Caco-2 (cell line): ENCODE results near the gene ANAPC10. TPM values are rescaled to one million over a fixed set of nuclear protein-coding genes. Genes with fewer than 3 reads are reported as not detected.

Experiments used
- BruUV-seq: library from RNA; stranded (reverse); fragments of 400-500 nt; replicated peaks from 2 replicates; lab custom pipeline; 2021; lab: Mats Ljungman, UMichigan
- CTCF ChIA-PET: fragments of 300-600 bp; sonication (Branson Sonifier 250); formaldehyde crosslinking; loops from one replicate; lab custom pipeline; 2022; ENCODE audit warnings: antibody characterized with exemption; lab: Charles Lee
- POLR2A ChIA-PET: fragments of 300-600 bp; sonication (Branson Sonifier 250); formaldehyde crosslinking; loops from one replicate; lab custom pipeline; 2022; ENCODE audit warnings: antibody characterized with exemption; lab: Charles Lee
- DNase-seq, 2 experiments: peaks; one replicate each; pipeline versions ENCODE4 v3.0.0 to v3.0.0-alpha.2; 2020 to 2022
- H3K27me3 ChIP-seq: replicated peaks from 2 replicates; pipeline ENCODE4 v1.6.0; 2011; ENCODE audit warnings: low read length; ENCODE audit not compliant: control insufficient read depth, insufficient read depth
- H3K36me3 ChIP-seq: 2 replicates; pipeline ENCODE4 v1.5.1; 2011; ENCODE audit warnings: low read length; ENCODE audit not compliant: control insufficient read depth, insufficient read depth
- H3K4me1 ChIP-seq: fragments of 250-450 bp; sonication (Bioruptor Pico); 2 replicates; pipeline ENCODE4 v1.5.1; 2020; ENCODE audit warnings: mild to moderate bottlenecking
- H3K4me3 ChIP-seq: 2 replicates; pipeline ENCODE4 v1.5.1; 2011; ENCODE audit warnings: low read depth, mild to moderate bottlenecking, control low read depth, low read length
- H3K9me3 ChIP-seq: fragments of 250-450 bp; sonication (Bioruptor Pico); 2 replicates; pipeline ENCODE4 v1.5.1; 2020; ENCODE audit warnings: mild to moderate bottlenecking, moderate library complexity
- H3K27ac Mint-ChIP-seq: one replicate; pipeline ENCODE4 v1.8.0; 2022; ENCODE audit warnings: mixed read lengths; ENCODE audit not compliant: unreplicated experiment
- H3K27me3 Mint-ChIP-seq: one replicate; pipeline ENCODE4 v1.8.0; 2022; ENCODE audit warnings: mixed read lengths; ENCODE audit not compliant: insufficient read depth, unreplicated experiment
- H3K36me3 Mint-ChIP-seq: one replicate; pipeline ENCODE4 v1.8.0; 2022; ENCODE audit warnings: mild to moderate bottlenecking, mixed read lengths; ENCODE audit not compliant: insufficient read depth, unreplicated experiment
- H3K4me1 Mint-ChIP-seq: one replicate; pipeline ENCODE4 v1.8.0; 2022; ENCODE audit warnings: low read depth, mixed read lengths; ENCODE audit not compliant: unreplicated experiment
- H3K4me3 Mint-ChIP-seq: one replicate; pipeline ENCODE4 v1.8.0; 2022; ENCODE audit warnings: mild to moderate bottlenecking, moderate library complexity, mixed read lengths; ENCODE audit not compliant: unreplicated experiment
- H3K9me3 Mint-ChIP-seq: one replicate; pipeline ENCODE4 v1.8.0; 2022; ENCODE audit warnings: mixed read lengths; ENCODE audit not compliant: unreplicated experiment
- intact Hi-C: fragments of 100-400 bp; cut with micrococcal nuclease; formaldehyde crosslinking; loops from one replicate; pipeline ENCODE4 v1.10.0; 2022; ENCODE audit not compliant: unreplicated experiment
- total RNA-seq: library from RNA; stranded (reverse); gene quantifications from 2 replicates; pipeline ENCODE4 v1.2.3, GENCODE V29; 2022
- TF ChIP-seq, protein P1 (sequence below), 2 experiments: fragments of 200-600 bp in 1 of 2; IDR thresholded peaks; 1 replicate in 1 of 2; 2 replicates in 1 of 2; pipeline versions ENCODE4 v1.5.1 to v1.8.0; 2011 to 2022; ENCODE audit warnings: antibody characterized with exemption in 1 of 2, control low read depth in 1 of 2, inconsistent platforms in 1 of 2, low read depth in 1 of 2, low read length in 1 of 2, mild to moderate bottlenecking in 1 of 2, moderate library complexity in 1 of 2; ENCODE audit not compliant: insufficient read depth in 1 of 2, severe bottlenecking in 1 of 2, unreplicated experiment in 1 of 2

Gene ANAPC10
- total RNA-seq, 1 experiment from 2014 or later = 24.2 TPM

DNA sequence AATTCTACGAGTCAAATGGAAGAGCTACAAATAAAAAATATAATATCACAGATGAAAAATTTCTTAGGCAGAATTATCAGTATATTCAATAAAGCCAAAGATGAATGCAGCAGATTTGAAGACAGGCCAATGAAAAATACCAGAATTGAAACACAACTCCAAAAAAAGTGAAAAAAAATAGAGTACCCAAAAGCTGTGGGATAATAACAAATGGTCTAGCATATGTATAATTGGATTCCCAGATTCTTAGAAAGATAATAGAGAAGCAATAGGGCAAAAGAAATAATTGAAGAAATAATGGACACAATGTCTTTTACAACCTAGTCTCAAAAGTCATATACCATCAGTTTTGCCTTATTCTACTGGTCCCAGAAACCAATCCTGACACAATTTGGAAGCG lies 4.4 kb downstream of the ANAPC10 start:
- POLR2A ChIA-PET = no interaction called here
- no peaks in the 10 kb centered on the region for H3K27me3 ChIP-seq
- no peaks in the 10 kb centered on the region for H3K4me1 ChIP-seq
- no peaks in the 10 kb centered on the region for H3K4me1 Mint-ChIP-seq
- BruUV-seq = no TSS peak
- no peak overlapping the region for H3K27ac Mint-ChIP-seq
- intact Hi-C loops = no loop called here
- no peaks in the 10 kb centered on the region for H3K27me3 Mint-ChIP-seq
- TF ChIP-seq, protein P1, sequence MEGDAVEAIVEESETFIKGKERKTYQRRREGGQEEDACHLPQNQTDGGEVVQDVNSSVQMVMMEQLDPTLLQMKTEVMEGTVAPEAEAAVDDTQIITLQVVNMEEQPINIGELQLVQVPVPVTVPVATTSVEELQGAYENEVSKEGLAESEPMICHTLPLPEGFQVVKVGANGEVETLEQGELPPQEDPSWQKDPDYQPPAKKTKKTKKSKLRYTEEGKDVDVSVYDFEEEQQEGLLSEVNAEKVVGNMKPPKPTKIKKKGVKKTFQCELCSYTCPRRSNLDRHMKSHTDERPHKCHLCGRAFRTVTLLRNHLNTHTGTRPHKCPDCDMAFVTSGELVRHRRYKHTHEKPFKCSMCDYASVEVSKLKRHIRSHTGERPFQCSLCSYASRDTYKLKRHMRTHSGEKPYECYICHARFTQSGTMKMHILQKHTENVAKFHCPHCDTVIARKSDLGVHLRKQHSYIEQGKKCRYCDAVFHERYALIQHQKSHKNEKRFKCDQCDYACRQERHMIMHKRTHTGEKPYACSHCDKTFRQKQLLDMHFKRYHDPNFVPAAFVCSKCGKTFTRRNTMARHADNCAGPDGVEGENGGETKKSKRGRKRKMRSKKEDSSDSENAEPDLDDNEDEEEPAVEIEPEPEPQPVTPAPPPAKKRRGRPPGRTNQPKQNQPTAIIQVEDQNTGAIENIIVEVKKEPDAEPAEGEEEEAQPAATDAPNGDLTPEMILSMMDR (IDR thresholded peaks at IDR 0.05; ENCODE audit: insufficient read depth in 1 of 2, low read depth in 1 of 2, low read length in 1 of 2, severe bottlenecking in 1 of 2, unreplicated experiment in 1 of 2) = no peak
- no peak for DNase-seq
- peaks cover 59% of the 10 kb centered on the region for H3K36me3 Mint-ChIP-seq
- H3K4me3 ChIP-seq = no peak overlapping the region
- no peak overlapping the region for H3K4me3 Mint-ChIP-seq
- CTCF ChIA-PET = no interaction called here
- H3K36me3 ChIP-seq = peaks cover 3% of the 10 kb centered on the region
- H3K9me3 Mint-ChIP-seq = peaks cover 26% of the 10 kb centered on the region
- no peaks in the 10 kb centered on the region for H3K9me3 ChIP-seq

DNA sequence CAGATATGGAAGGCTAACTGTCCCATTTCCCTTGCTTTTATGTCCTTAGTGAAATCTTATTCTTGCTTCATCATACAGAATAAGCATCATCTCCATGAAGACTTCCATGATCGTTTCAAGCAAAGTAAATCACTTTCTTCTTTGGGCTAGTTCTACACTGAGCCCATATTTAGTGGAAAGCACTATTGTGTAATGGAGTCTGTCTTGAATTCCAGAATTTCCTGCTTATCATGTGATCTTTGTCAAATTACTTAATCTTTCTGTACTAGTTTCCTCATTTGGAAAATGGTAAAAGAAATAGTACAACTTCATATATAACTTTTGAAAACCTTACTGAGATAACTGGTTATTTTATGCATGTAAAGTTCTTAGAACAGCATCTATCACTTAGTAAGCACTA lies 7.6 kb downstream of the ANAPC10 start:
- DNase-seq = no peak
- H3K36me3 ChIP-seq = peaks cover 3% of the 10 kb centered on the region
- no peaks in the 10 kb centered on the region for H3K4me1 Mint-ChIP-seq
- peaks cover 56% of the 10 kb centered on the region for H3K36me3 Mint-ChIP-seq
- no peaks in the 10 kb centered on the region for H3K9me3 ChIP-seq
- intact Hi-C loops = no loop called here
- ChIA-PET CTCF (no interaction called here), POLR2A (no interaction called here)
- H3K4me1 ChIP-seq = no peaks in the 10 kb centered on the region
- H3K4me3 Mint-ChIP-seq = no peak overlapping the region
- H3K27me3 Mint-ChIP-seq = no peaks in the 10 kb centered on the region
- no peak overlapping the region for H3K27ac Mint-ChIP-seq
- H3K9me3 Mint-ChIP-seq = peaks cover 26% of the 10 kb centered on the region
- H3K27me3 ChIP-seq = no peaks in the 10 kb centered on the region
- no TSS peak for BruUV-seq
- TF ChIP-seq, protein P1 (IDR thresholded peaks at IDR 0.05; ENCODE audit: insufficient read depth in 1 of 2, low read depth in 1 of 2, low read length in 1 of 2, severe bottlenecking in 1 of 2, unreplicated experiment in 1 of 2) = no peak
- H3K4me3 ChIP-seq = no peak overlapping the region

DNA sequence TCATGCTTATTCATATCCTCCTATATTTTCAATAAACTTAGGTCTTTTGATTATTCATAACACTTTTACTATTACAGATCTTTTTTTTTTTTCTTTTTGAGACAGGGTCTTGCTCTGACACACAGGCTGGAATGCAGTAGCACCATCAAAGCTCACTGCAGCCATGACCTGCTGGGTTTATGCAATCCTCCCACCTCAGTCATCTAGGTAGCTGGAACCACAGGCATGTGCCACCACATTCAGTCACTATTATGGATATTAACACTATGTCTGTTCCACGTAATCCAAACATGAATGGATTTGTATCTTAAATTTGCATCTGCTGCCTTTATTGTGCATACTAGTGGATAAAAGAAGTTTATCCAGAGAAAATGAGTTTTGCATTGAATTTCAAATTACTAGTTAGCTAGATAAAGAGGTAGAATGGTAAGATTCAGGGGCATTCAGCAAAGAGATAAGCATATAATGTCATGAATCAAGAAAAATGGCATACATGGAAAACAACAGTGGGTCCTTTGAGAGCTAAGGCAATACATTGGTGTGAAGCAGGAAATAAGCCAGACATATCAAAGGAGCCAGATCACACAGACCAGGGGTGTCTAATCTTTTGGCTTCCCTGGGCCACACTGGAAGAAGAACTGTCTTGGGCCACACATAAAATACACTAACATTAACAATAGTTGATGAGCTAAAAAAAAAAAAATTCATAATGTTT lies 13.9 kb downstream of the ANAPC10 start:
- Histone ChIP-seq H3K27me3 (no peaks in the 10 kb centered on the region), H3K4me1 (no peaks in the 10 kb centered on the region), H3K4me3 (no peak overlapping the region), H3K9me3 (no peaks in the 10 kb centered on the region), H3K36me3 (no peaks in the 10 kb centered on the region)
- ChIA-PET CTCF (no interaction called here), POLR2A (interaction anchor here (1.6 kb wide), 1 partner anchor 14 kb away, joined by 5 read pairs; the partner anchor contains the start of genes ABCE1 and ANAPC10)
- Mint-ChIP-seq H3K4me3 (no peak overlapping the region), H3K27me3 (no peaks in the 10 kb centered on the region), H3K27ac (no peak overlapping the region), H3K9me3 (no peaks in the 10 kb centered on the region), H3K36me3 (peaks cover 23% of the 10 kb centered on the region), H3K4me1 (no peaks in the 10 kb centered on the region)
- no peak for DNase-seq
- BruUV-seq = no TSS peak
- TF ChIP-seq, protein P1 (IDR thresholded peaks at IDR 0.05; ENCODE audit: insufficient read depth in 1 of 2, low read depth in 1 of 2, low read length in 1 of 2, severe bottlenecking in 1 of 2, unreplicated experiment in 1 of 2) = no peak
- intact Hi-C loops = no loop called here
